RPMI7951 (cell line): Measurements from ENCODE around the gene PAX3. TPM values are rescaled to one million over a fixed set of nuclear protein-coding genes. Genes with fewer than 3 reads are reported as not detected.

Experiments used
- DNase-seq: peaks from one replicate; pipeline ENCODE4 v3.0.0-alpha.2; 2012; ENCODE audit warnings: low read depth
- total RNA-seq: library from RNA; depleted of rRNA; stranded (reverse); fragments of >200 nt; shearing (Covaris generic); gene quantifications from 2 replicates; pipeline ENCODE4 v1.2.3, GENCODE V29; 2014

Gene PAX3
- total RNA-seq, 1 experiment from 2014 or later: 35.4 TPM

- no peak for DNase-seq
These were observed 28.4 kb downstream of the PAX3 start for GRCh38 chr2:222270396-222270795.

- no peak for DNase-seq
These were observed 29.7 kb downstream of the PAX3 start for GRCh38 chr2:222269132-222269531.

- peak; percentile 26 for DNase-seq
These were observed 30.3 kb downstream of the PAX3 start for GRCh38 chr2:222268311-222268990.

GRCh38 chr2:222264791-222265320, 33.9 kb downstream of the PAX3 start:
- peak; percentile 54 for DNase-seq

DNA sequence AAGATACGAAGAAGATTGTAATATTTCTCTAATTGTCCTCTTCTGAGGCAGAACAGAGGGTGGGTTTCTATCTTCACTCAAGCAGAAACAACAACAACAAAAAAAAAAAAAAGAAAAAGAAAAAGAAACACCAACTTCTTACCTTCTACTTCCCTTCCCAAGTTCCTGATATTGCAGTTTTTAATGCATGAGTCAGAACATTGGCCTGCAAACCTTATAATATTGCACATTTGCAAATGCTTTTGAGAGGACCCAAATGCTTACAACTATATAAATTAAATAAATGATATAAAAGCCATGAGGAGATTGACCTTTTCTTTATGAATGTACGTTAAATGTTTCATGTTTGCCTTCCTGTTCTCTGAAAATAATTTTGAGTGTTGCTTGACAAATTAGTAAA, 37.3 kb downstream of the PAX3 start:
- DNase-seq: peak; percentile 21

DNA sequence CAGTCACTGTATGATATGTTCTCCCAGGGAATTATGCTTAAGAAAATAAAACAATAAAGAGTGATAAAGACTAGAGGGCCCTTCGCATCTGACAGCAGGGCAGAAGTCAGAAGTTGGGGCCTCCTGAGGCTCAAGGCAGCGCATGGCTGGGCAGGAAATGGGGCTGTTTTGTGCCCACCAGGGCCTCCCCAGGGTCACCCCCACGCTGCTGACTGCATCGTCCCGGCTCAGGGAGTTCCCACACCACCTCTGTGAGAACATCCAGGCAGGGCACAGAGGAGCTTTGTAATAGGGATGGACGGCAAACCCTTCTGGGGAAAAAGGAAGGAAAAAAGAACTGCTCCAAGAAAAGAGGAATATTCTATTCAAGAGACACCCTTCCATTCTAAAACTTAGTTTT, 41.2 kb downstream of the PAX3 start:
- no peak for DNase-seq

DNA sequence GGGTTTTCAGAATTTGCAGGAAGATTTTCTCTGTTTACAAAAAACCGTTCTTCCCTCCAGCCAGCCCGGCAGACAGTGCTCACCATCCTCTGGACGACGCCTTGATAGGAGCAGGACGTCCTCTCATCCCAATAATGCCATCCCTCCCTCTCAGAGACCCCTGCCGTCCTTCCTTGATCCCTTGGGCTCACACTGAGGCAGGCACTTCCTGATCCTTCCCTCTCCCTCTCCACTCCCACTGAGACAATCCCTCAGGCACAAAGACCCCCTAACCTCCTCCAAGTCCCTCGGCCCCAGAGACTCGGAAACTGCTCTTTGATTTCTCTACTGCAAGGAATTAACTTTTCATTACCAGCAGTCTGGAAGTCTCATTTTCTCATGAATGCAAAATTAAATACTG, 42.5 kb downstream of the PAX3 start:
- DNase-seq: no peak

DNA sequence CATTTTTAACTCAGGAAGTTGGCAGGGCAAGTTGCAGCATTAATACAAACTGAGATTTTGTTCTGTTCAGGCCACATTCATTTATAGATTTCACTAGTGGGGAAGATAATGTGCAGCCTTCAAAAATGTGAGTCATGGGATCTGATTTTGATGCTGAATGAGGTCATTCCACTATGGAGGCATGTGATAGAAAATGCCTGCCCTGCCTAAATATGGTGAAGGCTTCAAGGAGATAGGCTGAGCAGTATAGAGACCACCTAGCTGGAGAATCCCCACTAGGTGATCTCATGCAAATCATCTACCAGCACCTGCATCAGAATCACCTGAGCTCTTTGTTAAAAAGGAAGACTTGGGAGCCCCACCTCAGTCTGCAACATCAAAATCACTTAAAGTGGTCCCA, 43.7 kb downstream of the PAX3 start:
- DNase-seq: no peak

- no peak for DNase-seq
These were observed 48.5 kb downstream of the PAX3 start for GRCh38 chr2:222250313-222250712.

- DNase-seq: no peak
These were observed 49.4 kb downstream of the PAX3 start for GRCh38 chr2:222249444-222249843.

DNA sequence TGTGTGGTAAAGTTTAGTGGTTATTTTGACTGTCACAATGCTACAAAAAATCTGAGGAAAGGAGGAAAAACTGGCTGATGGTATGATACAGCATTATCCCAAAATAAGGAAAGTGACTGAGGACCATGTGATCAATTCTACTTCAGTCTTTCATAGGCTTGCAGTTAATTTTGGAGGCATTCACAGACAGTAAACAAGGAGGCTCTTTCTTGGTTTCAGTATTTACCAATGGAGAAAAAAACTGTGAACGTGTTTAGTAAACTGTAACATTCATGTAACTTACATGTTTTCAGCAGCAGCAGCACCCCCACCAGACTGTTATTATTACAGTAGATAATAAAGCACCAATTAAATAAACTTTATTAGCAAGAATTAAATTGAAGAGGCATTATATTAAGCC, 50.0 kb downstream of the PAX3 start:
- DNase-seq: no peak

GRCh38 chr2:222248256-222248655, 50.5 kb downstream of the PAX3 start:
- no peak for DNase-seq

DNA sequence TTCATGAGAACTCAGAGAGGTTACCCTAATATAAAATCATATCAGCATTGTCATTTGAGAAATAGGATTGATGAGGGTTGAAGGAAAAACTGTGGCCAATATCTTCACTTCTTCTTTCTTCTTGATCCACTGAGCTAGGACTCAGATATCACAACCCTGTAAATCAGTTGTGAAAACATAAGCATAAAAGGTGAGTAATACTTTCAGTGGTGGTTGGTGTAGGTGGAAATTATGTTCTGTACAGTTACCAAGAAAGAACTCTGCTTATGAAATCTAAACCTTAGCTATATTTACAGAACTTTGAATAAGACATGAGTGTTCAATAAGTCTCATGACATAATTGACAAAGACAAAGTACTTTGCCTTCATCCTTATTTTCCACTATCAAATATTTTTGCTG, 56.3 kb downstream of the PAX3 start:
- DNase-seq: no peak

DNA sequence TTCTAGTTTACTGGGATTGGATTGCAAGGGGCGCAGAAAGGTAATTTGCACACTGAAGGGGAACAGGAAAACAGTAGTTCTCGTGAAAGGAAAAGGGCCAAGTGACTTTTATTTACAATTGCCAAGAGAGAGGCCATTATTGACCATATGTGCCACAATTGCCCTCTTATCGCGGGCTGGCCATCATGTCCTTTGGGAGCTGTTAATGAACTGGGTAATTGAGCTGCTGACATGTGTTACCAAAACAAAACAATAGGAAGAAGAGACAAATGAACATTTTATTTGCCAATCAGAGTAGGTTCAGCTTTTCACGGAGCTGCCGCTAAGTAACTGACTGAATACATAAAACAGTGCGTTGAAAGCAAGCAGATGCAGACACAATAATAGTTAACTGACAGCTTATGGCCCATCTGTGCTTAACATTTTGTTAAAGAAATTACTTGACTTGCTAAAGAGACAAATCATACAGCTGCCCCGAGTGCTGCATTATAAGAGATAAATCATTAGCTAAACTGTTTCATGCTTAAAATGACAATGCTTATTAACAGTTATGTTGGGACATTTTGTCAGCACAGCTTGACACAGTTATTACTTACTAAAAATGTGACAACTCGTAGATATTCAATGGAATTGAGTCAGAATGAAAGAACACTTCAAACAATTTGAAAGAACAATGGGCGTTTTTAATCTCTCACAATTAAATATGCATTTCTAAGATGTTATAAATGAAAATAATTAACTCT, 57.5 kb downstream of the PAX3 start:
- DNase-seq: no peak

DNA sequence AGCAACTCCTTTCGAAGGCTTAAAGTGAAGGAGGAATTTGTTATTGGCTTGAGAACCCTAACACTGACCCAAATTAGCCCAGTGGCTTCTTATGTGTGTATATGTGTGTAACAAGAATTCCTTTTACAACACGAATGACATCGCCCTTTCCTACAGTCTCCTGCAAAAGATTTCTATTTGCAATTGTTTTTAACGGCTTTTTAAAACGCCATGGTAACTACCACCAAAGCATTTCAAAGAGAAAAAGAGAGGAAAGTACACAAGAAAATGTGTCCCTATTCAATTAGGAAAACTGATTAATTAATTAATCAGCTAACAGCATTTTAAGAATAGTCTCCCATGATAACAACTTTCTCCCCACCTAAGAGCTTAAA, 58.1 kb downstream of the PAX3 start:
- no peak for DNase-seq

- DNase-seq: no peak
These were observed 58.7 kb downstream of the PAX3 start for GRCh38 chr2:222239945-222240675.

- no peak for DNase-seq
These were observed 59.7 kb downstream of the PAX3 start for GRCh38 chr2:222239091-222239490.

- no peak for DNase-seq
These were observed 60.7 kb downstream of the PAX3 start for GRCh38 chr2:222238072-222238471.

DNA sequence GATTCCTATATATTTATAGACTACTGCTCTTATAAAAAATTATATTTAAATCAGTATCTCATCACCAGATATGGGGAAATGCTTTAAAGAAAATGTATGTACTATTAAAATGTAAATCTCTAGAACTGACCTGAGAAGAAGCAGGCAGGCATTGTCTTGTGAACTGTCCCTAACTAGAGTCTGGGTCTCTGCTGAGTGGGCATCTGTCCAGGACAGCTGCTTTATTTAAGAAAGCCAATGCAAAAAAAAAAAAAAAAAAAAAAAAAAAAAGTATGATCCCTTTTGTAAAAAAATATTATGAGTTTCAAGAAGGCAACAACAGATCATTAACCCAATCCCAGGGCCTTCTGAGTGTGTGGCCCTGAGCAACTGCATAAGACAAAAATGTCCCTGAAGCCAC, 66.0 kb downstream of the PAX3 start:
- no peak for DNase-seq

- no peak for DNase-seq
These were observed 66.4 kb downstream of the PAX3 start for GRCh38 chr2:222232372-222232771.

GRCh38 chr2:222228054-222228453, 70.7 kb downstream of the PAX3 start:
- no peak for DNase-seq

GRCh38 chr2:222218786-222219185, 80.0 kb downstream of the PAX3 start:
- DNase-seq: no peak

GRCh38 chr2:222217712-222218111, 81.1 kb downstream of the PAX3 start:
- no peak for DNase-seq
